Measurements from ENCODE around the gene DNAJC13.

- TF ChIP-seq CTCF (conservative IDR thresholded peaks at IDR 0.05; ENCODE audit: low read length) (no peak), EZH2phosphoT487 (IDR thresholded peaks at IDR 0.05; ENCODE audit: borderline replicate concordance) (no peak)
Observed at GRCh38 chr3:132456571-132456970, 39.3 kb downstream of the DNAJC13 start.

Data from Loucy (cell line).